A549 (cell line): ENCODE results near the gene ZNF577. TPM values are rescaled to one million over a fixed set of nuclear protein-coding genes. Genes with fewer than 3 reads are reported as not detected.
"Not testable (repeated sequence)": the region's sequence is repeated elsewhere in the genome, so short reads cannot be mapped to it uniquely, and the experiment has no call there.

ENCODE experiments used
- ATAC-seq, 2 experiments: fragments of 200-7000 bp in 1 of 2; fragments of >200 bp in 1 of 2; cut with Nextera tagmentation in 1 of 2; cut with Tn5 transposase in 1 of 2; 3 replicates each; pipeline versions ENCODE4 v1.8.0 to v1.9.1; 2018 to 2020; ENCODE audit warnings: mild to moderate bottlenecking in 1 of 2, moderate library complexity in 1 of 2
- CTCF ChIA-PET: fragments of 300-600 bp; sonication (Branson Sonifier 250); formaldehyde crosslinking; extraction: SDS; loops from one replicate; lab custom pipeline; 2021; ENCODE audit warnings: antibody characterized with exemption, inconsistent platforms; lab: Yijun Ruan, JAX
- POLR2A ChIA-PET: fragments of 350-600 bp; formaldehyde crosslinking; extraction: SDS; loops from one replicate; lab custom pipeline; 2021; ENCODE audit warnings: antibody characterized with exemption, inconsistent platforms; lab: Yijun Ruan, JAX
- DNase-seq, 2 experiments: peaks; one replicate each; pipeline versions ENCODE4 v3.0.0 to v3.0.0-alpha.2; 2011 to 2016; ENCODE audit warnings: low read depth in 1 of 2, low spot score in 1 of 2
- FAIRE-seq: peaks from 2 replicates; lab custom pipeline; 2011; peaks lifted over from hg19 to GRCh38; lab: Jason Lieb, UNC
- H3K27ac ChIP-seq, 2 experiments: fragments of >200 bp; sonication (Bioruptor Twin); formaldehyde crosslinking; 3 replicates each; pipeline ENCODE4 v1.5.1; 2016 to 2017
- H3K4me1 ChIP-seq: fragments of >200 bp; sonication (Bioruptor Twin); formaldehyde crosslinking; 3 replicates; pipeline ENCODE4 v1.6.1; 2016
- H3K4me2 ChIP-seq: fragments of >200 bp; sonication (Bioruptor Twin); formaldehyde crosslinking; 3 replicates; pipeline ENCODE4 v1.6.1; 2016
- H3K4me3 ChIP-seq: fragments of >200 bp; sonication (Bioruptor Twin); formaldehyde crosslinking; 3 replicates; pipeline ENCODE4 v1.5.1; 2016
- H3K9me3 ChIP-seq: fragments of >200 bp; sonication (Bioruptor Twin); formaldehyde crosslinking; 3 replicates; pipeline ENCODE4 v1.6.1; 2016
- ATOH8 ChIP-seq: fragments of 250-450 bp; sonication (Bioruptor Pico); IDR thresholded peaks from 2 replicates; pipeline ENCODE4 v1.5.0; 2020; ENCODE audit warnings: low read depth, mild to moderate bottlenecking, moderate library complexity
- CBX2 ChIP-seq: fragments of 200-600 bp; sonication (generic); IDR thresholded peaks from 2 replicates; pipeline ENCODE4 v1.6.1; 2016; ENCODE audit warnings: low read depth, mild to moderate bottlenecking, borderline replicate concordance
- EP300 ChIP-seq, 2 experiments: fragments of >200 bp; sonication (Bioruptor Twin); formaldehyde crosslinking; IDR thresholded peaks; 2 replicates in 1 of 2; 3 replicates in 1 of 2; pipeline ENCODE4 v1.6.1; 2016 to 2017
- GATA3 ChIP-seq: IDR thresholded peaks from 2 replicates; pipeline ENCODE4 v1.6.1; 2012; ENCODE audit warnings: borderline replicate concordance
- HDAC2 ChIP-seq: fragments of 200-600 bp; sonication (generic); IDR thresholded peaks from 2 replicates; pipeline ENCODE4 v1.6.1; 2016
- HOXA7 ChIP-seq: fragments of 250-450 bp; sonication (Bioruptor Pico); IDR thresholded peaks from 2 replicates; pipeline ENCODE4 v1.5.0; 2020; ENCODE audit warnings: mild to moderate bottlenecking, moderate library complexity
- MAZ ChIP-seq: fragments of 150-350 bp; IDR thresholded peaks from 2 replicates; pipeline ENCODE4 v1.6.1; 2014; ENCODE audit warnings: antibody characterized with exemption, low read depth, low read length, borderline replicate concordance
- PHF8 ChIP-seq: fragments of 200-600 bp; sonication (generic); IDR thresholded peaks from 2 replicates; pipeline ENCODE4 v1.6.1; 2016; ENCODE audit warnings: low read depth, mild to moderate bottlenecking, antibody characterized with exemption, moderate library complexity, borderline replicate concordance
- RNF2 ChIP-seq: fragments of 200-600 bp; sonication (generic); IDR thresholded peaks from 2 replicates; pipeline ENCODE4 v1.6.1; 2016; ENCODE audit warnings: low read depth, mild to moderate bottlenecking, antibody characterized with exemption, moderate library complexity, borderline replicate concordance
- SMC3 ChIP-seq: fragments of >200 bp; sonication (Bioruptor Twin); formaldehyde crosslinking; IDR thresholded peaks from 3 replicates; pipeline ENCODE4 v1.6.1; 2018; ENCODE audit warnings: inconsistent platforms
- TFCP2L1 ChIP-seq: fragments of 250-450 bp; sonication (Bioruptor Pico); IDR thresholded peaks from 2 replicates; pipeline ENCODE4 v1.5.0; 2021; ENCODE audit warnings: mild to moderate bottlenecking
- TP53 ChIP-seq: fragments of 250-450 bp; sonication (Bioruptor Pico); IDR thresholded peaks from 2 replicates; pipeline ENCODE4 v1.5.0; 2021; ENCODE audit warnings: mild to moderate bottlenecking, moderate library complexity
- WGBS: methylation state at CpG from one replicate; pipeline ENCODE4 v1.1.6; 2017; ENCODE audit errors: missing lambda C conversion rate; 5-methylcytosine and 5-hydroxymethylcytosine counted together
- polyA plus RNA-seq, 4 experiments: library from polyadenylated mRNA; depleted of rRNA in 3 of 4; stranded (reverse); fragments of >200 nt; fragmentation: RNase III in 1 of 4; extraction: RNeasy Plus Mini Kit Qiagen cat#74134 plus additional on column Dnase treatment in 1 of 4; gene quantifications; 2 replicates in 3 of 4; 3 replicates in 1 of 4; pipeline ENCODE4 v1.2.3, GENCODE V29; 2011 to 2017
- TF ChIP-seq, protein P1 (sequence below): IDR thresholded peaks from 2 replicates; pipeline ENCODE4 v1.6.1; 2012; ENCODE audit warnings: low read depth, borderline replicate concordance
- TF ChIP-seq, protein P2 (sequence below): fragments of 150-350 bp; IDR thresholded peaks from 2 replicates; pipeline ENCODE4 v1.6.1; 2014; ENCODE audit warnings: low read depth, mild to moderate bottlenecking, low read length

ZNF577 gene
- polyA plus RNA-seq, 2 of the 4 experiments (the other 2 are of a cell fraction), result 0.17 to 0.30 TPM

DNA sequence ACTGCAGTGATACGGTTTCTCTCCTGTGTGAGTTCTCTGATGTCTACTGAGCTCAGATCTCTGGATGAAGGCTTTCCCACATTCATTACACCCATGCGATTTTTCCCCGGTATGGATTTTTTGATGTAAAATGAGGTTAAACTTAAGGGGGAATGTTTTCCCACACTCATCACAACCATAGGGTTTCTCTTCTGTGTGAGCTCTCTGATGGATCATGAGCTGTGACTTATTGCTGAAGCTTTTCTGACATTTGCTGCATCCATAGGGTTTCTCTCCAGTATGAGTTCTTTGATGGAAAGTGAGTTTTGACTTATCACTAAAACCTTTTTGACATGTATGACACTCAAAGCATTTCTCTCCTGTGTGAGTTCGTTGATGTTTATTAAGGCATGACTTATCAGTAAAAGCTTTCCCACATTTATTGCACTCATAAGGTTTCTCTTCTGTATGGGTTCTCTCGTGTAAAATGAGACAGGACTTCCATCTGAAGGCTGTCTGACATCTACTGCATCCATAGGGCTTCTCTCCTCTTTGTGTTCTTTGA lies 27.6 kb upstream of the ZNF577 start:
- DNase-seq (no peak), ATAC-seq (no peak), FAIRE-seq (no peak)
- Histone ChIP-seq H3K27ac (no peak overlapping the region), H3K4me1 (no peaks in the 10 kb centered on the region), H3K4me2 (no peak overlapping the region), H3K4me3 (no peak overlapping the region), H3K9me3 (peaks cover 95% of the 10 kb centered on the region)
- POLR2A ChIA-PET, result no interaction called here
- TF ChIP-seq MAZ (no peak), HOXA7 (no peak), CBX2 (no peak), EP300 (IDR thresholded peaks at IDR 0.05) (no peak), TFCP2L1 (CRISPR knock-in tag) (no peak), PHF8 (no peak), TP53 (no peak), ATOH8 (CRISPR knock-in tag) (no peak), GATA3 (no peak), RNF2 (no peak), HDAC2 (no peak), SMC3 (no peak)
- TF ChIP-seq, protein P1, sequence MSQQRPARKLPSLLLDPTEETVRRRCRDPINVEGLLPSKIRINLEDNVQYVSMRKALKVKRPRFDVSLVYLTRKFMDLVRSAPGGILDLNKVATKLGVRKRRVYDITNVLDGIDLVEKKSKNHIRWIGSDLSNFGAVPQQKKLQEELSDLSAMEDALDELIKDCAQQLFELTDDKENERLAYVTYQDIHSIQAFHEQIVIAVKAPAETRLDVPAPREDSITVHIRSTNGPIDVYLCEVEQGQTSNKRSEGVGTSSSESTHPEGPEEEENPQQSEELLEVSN, result no peak
- TF ChIP-seq, protein P2, sequence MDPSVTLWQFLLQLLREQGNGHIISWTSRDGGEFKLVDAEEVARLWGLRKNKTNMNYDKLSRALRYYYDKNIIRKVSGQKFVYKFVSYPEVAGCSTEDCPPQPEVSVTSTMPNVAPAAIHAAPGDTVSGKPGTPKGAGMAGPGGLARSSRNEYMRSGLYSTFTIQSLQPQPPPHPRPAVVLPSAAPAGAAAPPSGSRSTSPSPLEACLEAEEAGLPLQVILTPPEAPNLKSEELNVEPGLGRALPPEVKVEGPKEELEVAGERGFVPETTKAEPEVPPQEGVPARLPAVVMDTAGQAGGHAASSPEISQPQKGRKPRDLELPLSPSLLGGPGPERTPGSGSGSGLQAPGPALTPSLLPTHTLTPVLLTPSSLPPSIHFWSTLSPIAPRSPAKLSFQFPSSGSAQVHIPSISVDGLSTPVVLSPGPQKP, result no peak
- CTCF ChIA-PET, result interaction anchor here (1.5 kb wide), 1 partner anchor 58 kb away, joined by 4 read pairs; no protein-coding TSS in a partner anchor
- 38% methylated on average over 5 of the region's 5 CpGs for WGBS

GRCh38 chr19:51907981-51908380 lies 20.2 kb upstream of the ZNF577 start:
- H3K4me3 ChIP-seq, CTCF ChIA-PET, H3K4me2 ChIP-seq, FAIRE-seq, DNase-seq, H3K4me1 ChIP-seq, ATAC-seq, POLR2A ChIA-PET, H3K27ac ChIP-seq: not testable (repeated sequence)
- WGBS, result 20% methylated on average over 5 of the region's 5 CpGs
- peaks cover 61% of the 10 kb centered on the region for H3K9me3 ChIP-seq

DNA sequence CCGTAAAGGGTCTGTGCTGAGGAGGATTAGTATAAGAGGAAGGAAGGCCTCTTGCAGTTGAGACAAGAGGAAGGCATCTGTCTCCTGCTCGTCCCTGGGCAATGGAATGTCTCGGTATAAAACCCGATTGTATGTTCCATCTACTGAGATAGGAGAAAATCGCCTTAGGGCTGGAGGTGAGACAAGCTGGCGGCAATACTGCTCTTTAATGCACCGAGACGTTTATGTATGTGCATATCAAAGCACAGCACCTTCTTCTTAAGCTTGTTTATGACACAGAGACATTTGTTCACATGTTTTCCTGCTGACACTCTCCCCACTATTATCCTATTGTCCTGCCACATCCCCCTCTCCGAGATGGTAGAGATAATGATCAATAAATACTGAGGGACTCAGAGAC lies 18.4 kb upstream of the ZNF577 start:
- 35% methylated on average over 9 of the region's 9 CpGs for WGBS
- CTCF ChIA-PET, result not testable (repeated sequence)

DNA sequence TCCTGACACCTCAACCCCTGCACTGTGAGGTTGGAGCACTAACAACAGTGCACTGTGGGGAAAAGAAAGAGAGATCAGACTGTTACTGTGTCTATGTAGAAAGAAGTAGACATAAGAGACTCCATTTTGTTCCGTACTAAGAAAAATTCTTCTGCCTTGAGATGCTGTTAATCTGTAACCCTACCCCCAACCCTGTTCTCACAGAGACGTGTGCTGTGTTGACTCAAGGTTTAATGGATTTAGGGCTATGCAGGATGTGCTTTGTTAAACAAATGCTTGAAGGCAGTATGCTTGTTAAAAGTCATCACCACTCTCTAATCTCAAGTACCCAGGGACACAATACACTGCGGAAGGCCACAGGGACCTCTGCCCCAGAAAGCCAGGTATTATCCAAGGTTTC lies 17.9 kb upstream of the ZNF577 start:
- CTCF ChIA-PET, H3K27ac ChIP-seq, H3K4me2 ChIP-seq, H3K4me3 ChIP-seq, POLR2A ChIA-PET, ATAC-seq, FAIRE-seq, DNase-seq, H3K4me1 ChIP-seq: not testable (repeated sequence)
- 45% methylated on average over 3 of the region's 3 CpGs for WGBS
- H3K9me3 ChIP-seq, result peaks cover 59% of the 10 kb centered on the region

More for the DNA sequence above, 18.4 kb upstream of the ZNF577 start:
- POLR2A ChIA-PET, ATAC-seq, H3K27ac ChIP-seq, H3K4me2 ChIP-seq, FAIRE-seq, DNase-seq, H3K4me3 ChIP-seq, H3K4me1 ChIP-seq: not testable (repeated sequence)
- H3K9me3 ChIP-seq, result peaks cover 59% of the 10 kb centered on the region
